GM23248 (cell line): Measurements from ENCODE around the gene HK1.

Experiments used
- EZH2 ChIP-seq: fragments of 200-600 bp; sonication (generic); IDR thresholded peaks from 2 replicates; pipeline ENCODE4 v1.6.1; 2018; ENCODE audit warnings: antibody characterized with exemption, mild to moderate bottlenecking; ENCODE audit not compliant: insufficient read depth, poor library complexity, severe bottlenecking
- EZH2phosphoT487 ChIP-seq: fragments of 200-600 bp; sonication (generic); IDR thresholded peaks from 2 replicates; pipeline ENCODE4 v1.6.1; 2018; ENCODE audit warnings: antibody characterized with exemption, moderate library complexity, mild to moderate bottlenecking, low read depth; ENCODE audit not compliant: insufficient read depth

DNA sequence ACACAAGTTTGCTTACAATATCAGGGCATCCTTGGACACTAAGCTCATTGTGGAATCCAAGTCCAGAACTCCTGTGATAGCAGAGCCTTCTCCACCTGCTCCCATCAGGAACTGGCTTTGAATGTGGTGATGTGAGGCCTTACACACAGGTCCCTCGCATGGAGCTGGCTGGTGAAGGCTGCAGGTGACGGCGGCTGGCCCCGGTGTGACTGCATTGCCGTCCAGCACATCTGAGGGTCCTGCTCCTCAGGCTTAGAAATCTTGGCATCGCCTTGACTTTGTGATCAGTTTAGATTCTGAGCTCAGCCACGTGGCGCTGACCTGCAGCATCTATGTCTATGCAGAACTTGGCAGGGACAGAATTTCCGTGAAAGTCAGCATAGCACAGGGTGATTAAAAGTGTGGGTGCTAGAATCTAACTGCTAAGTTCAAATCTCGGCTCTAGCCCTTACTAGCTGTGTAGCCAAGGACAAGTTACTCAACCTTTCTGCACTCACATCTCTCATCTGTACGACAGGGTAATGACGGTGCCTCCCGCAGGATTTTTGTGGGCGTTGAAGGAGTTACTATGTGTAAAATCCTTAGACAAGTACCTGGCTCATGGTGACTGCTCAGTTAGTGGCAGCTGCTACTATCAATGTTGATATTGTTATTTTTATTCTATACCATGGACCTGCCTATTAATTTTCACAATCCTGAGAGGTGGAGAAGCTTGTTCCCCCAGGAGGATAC, 31.5 kb upstream of the HK1 start:
- TF ChIP-seq EZH2phosphoT487 (no peak), EZH2 (no peak)
